Measurements from ENCODE around the gene HSD17B12. TPM values are rescaled to one million over a fixed set of nuclear protein-coding genes. Genes with fewer than 3 reads are reported as not detected.

Gene HSD17B12
- total and polyA plus RNA-seq, 2 experiments from 2014 or later, result 83.2 to 137 TPM

DNA sequence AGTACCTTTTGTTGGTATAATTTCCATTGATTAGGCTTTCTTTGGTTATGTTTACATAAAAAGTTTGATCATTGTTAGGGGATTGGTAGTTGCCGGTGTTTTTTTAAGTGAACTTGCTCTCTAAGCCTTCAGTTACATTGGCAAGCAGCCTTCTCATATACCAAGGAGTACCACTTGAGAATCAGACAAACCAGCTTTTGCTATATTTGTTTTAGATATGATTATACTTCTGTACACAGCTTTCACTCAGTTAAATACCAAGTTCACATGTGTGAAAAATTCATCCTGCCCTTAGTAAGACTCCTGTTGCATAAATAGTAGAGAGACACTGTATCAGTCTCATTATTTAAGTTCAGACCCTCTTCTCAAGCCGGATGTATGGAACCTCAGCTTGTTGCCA is 222.5 kb downstream of the HSD17B12 start:
- H3K4me2 ChIP-seq, result no peak overlapping the region
- DNase-seq (ENCODE audit: low spot score), result no peak
- peaks cover 7% of the 10 kb centered on the region for H3K4me1 ChIP-seq (ENCODE audit: insufficient read depth)
- H3K4me3 ChIP-seq, result no peak overlapping the region
- H3K27me3 ChIP-seq, result no peaks in the 10 kb centered on the region
- TF ChIP-seq, protein P1, sequence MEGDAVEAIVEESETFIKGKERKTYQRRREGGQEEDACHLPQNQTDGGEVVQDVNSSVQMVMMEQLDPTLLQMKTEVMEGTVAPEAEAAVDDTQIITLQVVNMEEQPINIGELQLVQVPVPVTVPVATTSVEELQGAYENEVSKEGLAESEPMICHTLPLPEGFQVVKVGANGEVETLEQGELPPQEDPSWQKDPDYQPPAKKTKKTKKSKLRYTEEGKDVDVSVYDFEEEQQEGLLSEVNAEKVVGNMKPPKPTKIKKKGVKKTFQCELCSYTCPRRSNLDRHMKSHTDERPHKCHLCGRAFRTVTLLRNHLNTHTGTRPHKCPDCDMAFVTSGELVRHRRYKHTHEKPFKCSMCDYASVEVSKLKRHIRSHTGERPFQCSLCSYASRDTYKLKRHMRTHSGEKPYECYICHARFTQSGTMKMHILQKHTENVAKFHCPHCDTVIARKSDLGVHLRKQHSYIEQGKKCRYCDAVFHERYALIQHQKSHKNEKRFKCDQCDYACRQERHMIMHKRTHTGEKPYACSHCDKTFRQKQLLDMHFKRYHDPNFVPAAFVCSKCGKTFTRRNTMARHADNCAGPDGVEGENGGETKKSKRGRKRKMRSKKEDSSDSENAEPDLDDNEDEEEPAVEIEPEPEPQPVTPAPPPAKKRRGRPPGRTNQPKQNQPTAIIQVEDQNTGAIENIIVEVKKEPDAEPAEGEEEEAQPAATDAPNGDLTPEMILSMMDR (IDR thresholded peaks at IDR 0.05; ENCODE audit: poor library complexity), result no peak
- TF ChIP-seq EZH2phosphoT487 (IDR thresholded peaks at IDR 0.05; ENCODE audit: low read depth, severe bottlenecking, unreplicated experiment), result no peak
- no peak for TF ChIP-seq EZH2 (IDR thresholded peaks at IDR 0.05; ENCODE audit: borderline replicate concordance)
- no peak overlapping the region for H2AFZ ChIP-seq
- no peak overlapping the region for H3K27ac ChIP-seq
- no peaks in the 10 kb centered on the region for H3K9me3 ChIP-seq (ENCODE audit: low read depth)
- H3K9me2 ChIP-seq (replicated peaks; ENCODE audit: insufficient read depth), result no peaks in the 10 kb centered on the region
- H3K36me3 ChIP-seq (replicated peaks; ENCODE audit: insufficient read depth, low read depth), result no peaks in the 10 kb centered on the region
- no peaks in the 10 kb centered on the region for H4K20me1 ChIP-seq (ENCODE audit: insufficient read depth, poor library complexity, severe bottlenecking)
- 96% methylated on average over 2 of the region's 2 CpGs for WGBS (ENCODE audit: low lambda C conversion rate, missing lambda C conversion rate)
- H3K79me2 ChIP-seq, result peaks cover 3% of the 10 kb centered on the region

DNA sequence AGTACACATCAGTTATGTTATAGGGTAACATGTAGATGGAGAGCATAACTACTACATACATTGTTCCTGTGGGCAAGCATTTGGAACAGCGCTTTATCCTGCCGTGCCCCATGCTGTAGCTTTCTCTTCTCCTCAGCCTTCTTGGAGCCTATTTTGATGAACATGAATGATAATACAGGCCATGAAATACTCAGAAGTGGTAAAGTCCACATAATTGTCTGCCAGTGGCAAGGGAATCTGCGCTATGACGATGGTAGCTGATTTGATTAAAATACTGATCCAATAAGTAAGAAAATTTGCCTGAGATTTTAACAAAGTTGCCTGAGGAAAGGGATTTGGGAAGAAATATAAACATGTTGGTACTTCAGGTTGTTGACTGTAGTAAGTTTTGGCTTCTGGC is 223.4 kb downstream of the HSD17B12 start:
- Histone ChIP-seq H3K27me3 (no peaks in the 10 kb centered on the region), H3K9me3 (ENCODE audit: low read depth) (no peaks in the 10 kb centered on the region), H3K4me1 (ENCODE audit: insufficient read depth) (peaks cover 7% of the 10 kb centered on the region), H3K79me2 (peaks cover 3% of the 10 kb centered on the region), H3K4me2 (no peak overlapping the region), H2AFZ (no peak overlapping the region), H3K4me3 (no peak overlapping the region), H3K9me2 (replicated peaks; ENCODE audit: insufficient read depth) (no peaks in the 10 kb centered on the region), H3K36me3 (replicated peaks; ENCODE audit: insufficient read depth, low read depth) (no peaks in the 10 kb centered on the region), H4K20me1 (ENCODE audit: insufficient read depth, poor library complexity, severe bottlenecking) (no peaks in the 10 kb centered on the region), H3K27ac (no peak overlapping the region)
- DNase-seq (ENCODE audit: low spot score), result no peak
- 95% methylated on average over 4 of the region's 4 CpGs for WGBS (ENCODE audit: low lambda C conversion rate, missing lambda C conversion rate)
- TF ChIP-seq EZH2phosphoT487 (IDR thresholded peaks at IDR 0.05; ENCODE audit: low read depth, severe bottlenecking, unreplicated experiment), result no peak

DNA sequence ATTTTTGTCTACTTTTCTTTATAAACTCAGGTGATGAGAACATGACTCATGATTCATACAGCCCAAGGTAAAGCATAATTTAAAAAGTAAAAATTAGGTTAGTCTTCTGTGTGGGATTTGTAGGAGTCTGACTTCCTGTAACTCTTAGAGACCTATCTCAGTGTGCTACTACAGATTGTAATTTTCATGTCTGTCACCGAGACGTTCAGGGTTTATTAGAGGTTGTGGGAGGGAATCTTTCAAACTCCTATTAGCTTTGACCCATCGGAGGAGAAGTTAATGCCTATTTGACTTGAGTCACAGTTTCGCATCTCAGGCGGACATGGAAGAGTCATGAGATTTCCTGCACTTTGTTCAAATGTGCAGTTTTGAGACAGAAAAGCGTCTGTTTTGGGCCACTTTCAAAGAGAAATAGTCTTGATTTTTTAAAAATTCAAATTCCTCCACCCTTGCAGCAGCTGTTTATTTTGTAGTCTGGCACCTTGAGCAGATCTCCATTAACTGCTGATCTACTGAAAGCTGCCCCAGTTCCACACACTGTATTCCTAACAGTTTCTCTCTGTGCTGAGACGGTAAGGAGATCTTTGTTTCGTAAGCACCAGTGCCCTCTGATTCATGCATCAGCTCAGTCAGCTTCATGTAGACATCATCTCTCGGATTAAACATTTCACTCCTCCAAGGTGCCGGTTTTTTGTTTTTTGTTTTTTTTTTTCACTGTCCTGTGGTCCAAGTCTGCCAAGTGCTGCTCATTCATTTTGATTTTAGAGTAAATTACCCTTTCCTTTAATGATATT is 224.4 kb downstream of the HSD17B12 start:
- DNase-seq (ENCODE audit: low spot score), result no peak
- Histone ChIP-seq H3K4me2 (peak overlapping the region; percentile 26), H4K20me1 (ENCODE audit: insufficient read depth, poor library complexity, severe bottlenecking) (no peaks in the 10 kb centered on the region), H3K27ac (peak overlapping the region; percentile 16), H3K79me2 (peaks cover 3% of the 10 kb centered on the region), H3K9me2 (replicated peaks; ENCODE audit: insufficient read depth) (no peaks in the 10 kb centered on the region), H3K4me3 (no peak overlapping the region), H3K4me1 (ENCODE audit: insufficient read depth) (peaks cover 7% of the 10 kb centered on the region), H3K36me3 (replicated peaks; ENCODE audit: insufficient read depth, low read depth) (no peaks in the 10 kb centered on the region), H2AFZ (no peak overlapping the region), H3K27me3 (no peaks in the 10 kb centered on the region), H3K9me3 (ENCODE audit: low read depth) (no peaks in the 10 kb centered on the region)
- WGBS (ENCODE audit: low lambda C conversion rate, missing lambda C conversion rate), result 84% methylated on average over 10 of the region's 10 CpGs
- TF ChIP-seq EZH2 (IDR thresholded peaks at IDR 0.05; ENCODE audit: borderline replicate concordance) (no peak), EZH2phosphoT487 (IDR thresholded peaks at IDR 0.05; ENCODE audit: low read depth, severe bottlenecking, unreplicated experiment) (no peak)
- TF ChIP-seq, protein P1 (IDR thresholded peaks at IDR 0.05; ENCODE audit: poor library complexity), result no peak

DNA sequence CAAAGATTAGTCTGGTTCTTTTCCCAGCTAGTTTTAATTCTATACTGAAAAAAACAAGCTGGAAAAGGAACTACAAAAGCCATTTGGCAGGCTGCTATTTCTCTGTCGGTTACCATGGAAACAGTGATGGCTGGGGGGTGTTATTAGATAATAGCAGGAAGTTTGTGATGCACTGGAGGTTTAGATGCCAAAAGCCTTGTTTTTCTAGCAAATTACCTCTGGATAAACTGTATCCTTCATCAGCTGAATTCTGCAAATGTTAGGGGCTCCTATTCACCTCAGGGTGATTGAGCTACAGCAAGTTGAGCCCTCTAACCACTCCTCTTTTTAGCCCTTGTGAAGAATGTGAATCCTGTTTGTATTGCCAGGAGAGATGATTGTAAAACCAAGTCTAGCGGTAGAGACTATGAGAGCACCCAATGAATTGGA is 225.3 kb downstream of the HSD17B12 start:
- peaks cover 7% of the 10 kb centered on the region for H3K4me1 ChIP-seq (ENCODE audit: insufficient read depth)
- H3K27ac ChIP-seq, result peak overlapping the region; percentile 16
- 83% methylated on average over 2 of the region's 2 CpGs for WGBS (ENCODE audit: low lambda C conversion rate, missing lambda C conversion rate)
- H3K4me2 ChIP-seq, result no peak overlapping the region
- no peak overlapping the region for H3K4me3 ChIP-seq
- no peaks in the 10 kb centered on the region for H3K9me2 ChIP-seq (replicated peaks; ENCODE audit: insufficient read depth)
- no peak overlapping the region for H2AFZ ChIP-seq
- H4K20me1 ChIP-seq (ENCODE audit: insufficient read depth, poor library complexity, severe bottlenecking), result no peaks in the 10 kb centered on the region
- peaks cover 3% of the 10 kb centered on the region for H3K79me2 ChIP-seq
- no peaks in the 10 kb centered on the region for H3K36me3 ChIP-seq (replicated peaks; ENCODE audit: insufficient read depth, low read depth)
- H3K27me3 ChIP-seq, result no peaks in the 10 kb centered on the region
- no peak for DNase-seq (ENCODE audit: low spot score)
- TF ChIP-seq EZH2phosphoT487 (IDR thresholded peaks at IDR 0.05; ENCODE audit: low read depth, severe bottlenecking, unreplicated experiment), result no peak
- no peak for TF ChIP-seq EZH2 (IDR thresholded peaks at IDR 0.05; ENCODE audit: borderline replicate concordance)
- TF ChIP-seq, protein P1 (IDR thresholded peaks at IDR 0.05; ENCODE audit: poor library complexity), result no peak
- H3K9me3 ChIP-seq (ENCODE audit: low read depth), result no peaks in the 10 kb centered on the region
